GM18526 (cell line): Measurements from ENCODE around the gene LTBR.

Experiments
- POLR2A ChIP-seq: IDR thresholded peaks from 3 replicates; pipeline ENCODE4 v1.6.1; 2011; ENCODE audit not compliant: insufficient read length; ENCODE audit errors: extremely low read depth

The LTBR gene

GRCh38 chr12:6373022-6373787 lies 10.8 kb upstream of the LTBR start:
- TF ChIP-seq POLR2A = no peak

- TF ChIP-seq POLR2A = no peak
Measured at GRCh38 chr12:6374028-6374785, 9.8 kb upstream of the LTBR start.

- no peak for TF ChIP-seq POLR2A
Measured at GRCh38 chr12:6374786-6375160, 9.2 kb upstream of the LTBR start.

GRCh38 chr12:6375269-6376078 lies 8.5 kb upstream of the LTBR start, which contains the start of gene SCNN1A:
Gene SCNN1A (minus strand): TSS chr12:6375563. CDS start chr12:6374783, 780 bp downstream.
- no peak for TF ChIP-seq POLR2A

- TF ChIP-seq POLR2A = no peak
Measured at GRCh38 chr12:6376079-6376869, 7.7 kb upstream of the LTBR start.

GRCh38 chr12:6376870-6377666 lies 6.9 kb upstream of the LTBR start:
- no peak for TF ChIP-seq POLR2A

GRCh38 chr12:6377667-6377994 lies 6.3 kb upstream of the LTBR start:
- TF ChIP-seq POLR2A = no peak

GRCh38 chr12:6378709-6379472 lies 5.1 kb upstream of the LTBR start:
- TF ChIP-seq POLR2A = no peak

DNA sequence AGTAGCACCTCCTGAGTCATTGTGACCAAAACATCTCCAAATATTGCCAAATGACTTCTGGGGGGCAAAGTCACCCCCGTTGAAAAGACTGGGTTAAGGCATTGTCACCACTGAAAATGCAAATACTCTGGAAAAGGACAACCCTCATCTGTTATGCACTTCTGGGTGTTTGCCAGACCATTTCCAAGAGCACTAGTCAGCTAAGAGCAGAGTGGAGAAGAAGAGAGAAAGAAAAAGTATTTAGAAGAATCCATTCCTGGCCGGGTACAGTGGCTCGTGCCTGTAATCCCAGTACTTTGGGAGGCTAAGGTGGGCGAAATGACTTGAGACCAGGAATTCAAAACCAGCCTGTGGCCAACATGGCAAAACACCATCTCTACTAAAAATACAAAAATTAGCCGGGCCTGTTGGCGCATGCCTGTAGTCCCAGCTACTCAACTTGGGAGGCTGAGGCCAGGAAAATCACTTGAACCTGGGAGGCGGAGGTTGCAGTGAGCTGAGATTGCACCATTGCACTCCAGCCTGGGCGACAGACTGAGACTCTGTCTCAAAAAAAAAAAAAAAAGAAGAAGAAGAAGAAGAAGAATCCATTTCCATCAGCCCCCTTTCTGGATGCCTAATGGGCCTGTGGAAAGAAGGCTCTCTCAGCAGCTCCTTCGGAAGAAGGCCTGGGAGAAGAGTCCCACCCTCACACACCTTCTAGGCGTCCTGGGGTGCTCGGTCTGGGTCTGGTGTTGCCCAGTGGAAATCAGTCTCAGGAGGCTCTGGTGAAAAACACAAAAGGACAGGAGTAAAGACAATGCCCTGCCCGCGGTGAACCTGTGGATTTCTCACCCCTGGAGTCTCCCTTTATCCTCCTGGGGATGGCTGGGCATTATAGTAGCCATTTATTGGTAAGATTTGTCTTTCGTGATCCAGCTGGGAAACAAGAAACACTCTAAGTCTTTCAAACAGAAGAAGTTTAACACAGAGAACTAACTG lies 3.5 kb upstream of the LTBR start:
- no peak for TF ChIP-seq POLR2A

DNA sequence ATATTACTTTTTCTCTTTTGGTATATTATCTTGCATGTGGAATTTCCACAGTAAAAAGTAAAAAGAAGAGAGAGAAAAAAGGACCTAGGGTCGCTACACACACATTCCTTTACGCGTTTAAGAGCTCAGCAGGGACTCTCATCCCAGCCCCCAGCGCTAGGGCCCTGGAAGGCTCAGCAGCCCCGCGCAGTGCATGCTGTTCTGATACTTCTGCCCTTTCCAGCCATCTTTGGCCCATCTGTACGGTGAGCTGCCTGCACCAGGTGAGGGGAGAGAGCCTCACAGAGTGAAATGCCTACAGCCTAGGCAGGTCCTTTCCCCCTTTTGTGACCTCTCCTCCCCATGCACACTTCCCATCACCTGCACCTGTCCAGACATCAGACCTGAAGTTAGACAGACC lies 1.6 kb upstream of the LTBR start:
- no peak for TF ChIP-seq POLR2A

DNA sequence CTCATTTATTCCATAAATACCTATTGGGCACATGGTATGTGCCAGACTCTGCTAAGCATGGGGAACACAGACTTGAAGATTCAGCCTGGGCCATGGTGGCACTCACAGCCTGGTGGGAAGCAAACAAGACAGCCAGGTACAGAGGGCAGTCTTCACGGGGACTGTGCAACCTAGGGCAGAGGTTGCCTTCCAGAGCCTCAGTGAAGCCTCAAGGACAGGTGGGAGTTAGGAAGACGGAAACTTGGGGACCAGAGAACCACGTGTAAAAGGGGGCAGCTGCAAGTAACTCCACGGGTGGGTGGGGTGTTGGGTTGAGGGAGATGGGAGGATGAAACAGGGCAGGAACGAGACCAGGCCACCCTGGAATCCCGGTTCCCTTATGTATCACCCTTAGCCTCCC lies 980 bp upstream of the LTBR start:
- TF ChIP-seq POLR2A = no peak

DNA sequence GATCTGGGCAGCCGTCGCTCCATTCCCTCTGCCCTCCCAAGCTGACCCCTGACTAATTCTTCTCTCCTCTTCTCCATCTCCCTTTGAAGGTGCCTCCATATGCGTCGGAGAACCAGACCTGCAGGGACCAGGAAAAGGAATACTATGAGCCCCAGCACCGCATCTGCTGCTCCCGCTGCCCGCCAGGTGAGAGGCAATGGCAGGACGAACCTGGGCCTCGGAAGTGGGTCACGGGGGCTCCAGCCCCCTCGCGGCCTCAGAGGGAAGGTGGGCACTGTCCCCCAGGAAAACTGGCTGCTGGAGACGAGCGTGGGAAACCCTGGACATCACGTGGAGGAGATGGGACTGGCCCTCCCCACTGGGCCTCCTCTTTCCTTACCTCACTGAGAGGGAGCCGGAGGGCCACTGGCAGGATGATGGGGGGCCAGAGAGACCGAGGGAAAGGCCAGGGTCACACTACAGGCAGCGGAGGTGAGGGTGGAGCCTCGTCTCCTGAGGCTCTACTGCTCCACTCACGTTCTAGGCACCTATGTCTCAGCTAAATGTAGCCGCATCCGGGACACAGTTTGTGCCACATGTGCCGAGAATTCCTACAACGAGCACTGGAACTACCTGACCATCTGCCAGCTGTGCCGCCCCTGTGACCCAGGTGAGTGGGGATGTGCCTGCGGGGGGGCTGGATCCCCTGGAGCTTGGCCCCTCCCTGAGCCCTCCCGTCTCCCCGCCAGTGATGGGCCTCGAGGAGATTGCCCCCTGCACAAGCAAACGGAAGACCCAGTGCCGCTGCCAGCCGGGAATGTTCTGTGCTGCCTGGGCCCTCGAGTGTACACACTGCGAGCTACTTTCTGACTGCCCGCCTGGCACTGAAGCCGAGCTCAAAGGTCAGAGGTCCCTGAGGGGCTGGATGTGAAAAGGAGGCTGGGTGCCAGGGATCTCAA lies 806 bp downstream of the LTBR start:
- no peak for TF ChIP-seq POLR2A

DNA sequence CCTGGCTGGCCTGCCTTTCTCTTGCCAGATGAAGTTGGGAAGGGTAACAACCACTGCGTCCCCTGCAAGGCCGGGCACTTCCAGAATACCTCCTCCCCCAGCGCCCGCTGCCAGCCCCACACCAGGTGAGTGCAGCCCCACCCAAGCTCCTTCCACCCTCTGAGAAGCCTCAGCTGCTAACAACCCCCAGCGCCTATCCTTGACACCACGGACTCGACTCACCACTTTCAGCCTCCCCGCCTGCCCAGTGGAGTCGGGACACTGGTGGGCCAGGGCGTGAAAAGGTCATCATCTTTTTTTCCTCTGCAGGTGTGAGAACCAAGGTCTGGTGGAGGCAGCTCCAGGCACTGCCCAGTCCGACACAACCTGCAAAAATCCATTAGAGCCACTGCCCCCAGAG lies 2.1 kb downstream of the LTBR start:
- no peak for TF ChIP-seq POLR2A
